HG02763 (cell line): ENCODE results near the gene YWHAH.
"Not testable (repeated sequence)": the region's sequence is repeated elsewhere in the genome, so short reads cannot be mapped to it uniquely, and the experiment has no call there.

ENCODE experiments used
- ATAC-seq: cut with Tn5 transposase; IDR thresholded peaks from one replicate; pipeline ENCODE4 v1.9.1; 2021; ENCODE audit warnings: mild to moderate bottlenecking, moderate library complexity; ENCODE audit not compliant: unreplicated experiment

Gene YWHAH

GRCh38 chr22:31977141-31977841 lies 33.0 kb downstream of the YWHAH start:
- no peak for ATAC-seq

GRCh38 chr22:31977939-31978338 lies 33.6 kb downstream of the YWHAH start:
- ATAC-seq: no peak

- ATAC-seq: no peak
Observed at GRCh38 chr22:31980628-31981027, 36.3 kb downstream of the YWHAH start.

GRCh38 chr22:31981976-31982375 lies 37.6 kb downstream of the YWHAH start:
- ATAC-seq: not testable (repeated sequence)

- no peak for ATAC-seq
Observed at GRCh38 chr22:31983911-31984656, 39.7 kb downstream of the YWHAH start.

GRCh38 chr22:31987218-31987617 lies 42.9 kb downstream of the YWHAH start:
- no peak for ATAC-seq

GRCh38 chr22:31991102-31991839 lies 46.9 kb downstream of the YWHAH start:
- no peak for ATAC-seq

GRCh38 chr22:31995046-31995445 lies 50.7 kb downstream of the YWHAH start:
- ATAC-seq: no peak

- no peak for ATAC-seq
Observed at GRCh38 chr22:31995807-31996206, 51.5 kb downstream of the YWHAH start.

- no peak for ATAC-seq
Observed at GRCh38 chr22:31998784-31999385, 54.5 kb downstream of the YWHAH start.

GRCh38 chr22:32000181-32000580 lies 55.8 kb downstream of the YWHAH start:
- ATAC-seq: no peak

GRCh38 chr22:32005453-32005852 lies 61.1 kb downstream of the YWHAH start:
- no peak for ATAC-seq
